ENCODE measurements around the gene ASH1L.
"Not testable (repeated sequence)": the region's sequence is repeated elsewhere in the genome, so short reads cannot be mapped to it uniquely, and the experiment has no call there.

Gene ASH1L

DNA sequence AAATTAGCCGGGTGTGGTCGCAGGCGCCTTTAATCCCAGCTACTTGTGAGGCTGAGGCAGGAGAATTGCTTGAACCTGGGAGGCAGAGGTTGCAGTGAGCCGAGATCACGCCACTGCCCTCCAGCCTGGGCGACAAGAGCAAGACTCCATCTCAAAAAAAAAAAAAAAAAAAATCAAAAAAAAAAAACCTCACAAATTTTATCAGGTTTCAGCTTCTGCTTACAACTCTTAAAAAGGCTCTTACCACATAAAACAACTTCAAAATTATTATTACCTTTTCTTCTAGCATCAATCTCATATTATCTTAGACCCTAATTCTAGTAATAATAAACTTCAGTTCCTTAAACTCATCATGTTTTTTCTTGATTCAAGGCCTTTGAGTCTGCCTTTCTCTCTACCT lies 120.2 kb downstream of the ASH1L start:
- not testable (repeated sequence) for DNase-seq (ENCODE audit: low read depth)

DNA sequence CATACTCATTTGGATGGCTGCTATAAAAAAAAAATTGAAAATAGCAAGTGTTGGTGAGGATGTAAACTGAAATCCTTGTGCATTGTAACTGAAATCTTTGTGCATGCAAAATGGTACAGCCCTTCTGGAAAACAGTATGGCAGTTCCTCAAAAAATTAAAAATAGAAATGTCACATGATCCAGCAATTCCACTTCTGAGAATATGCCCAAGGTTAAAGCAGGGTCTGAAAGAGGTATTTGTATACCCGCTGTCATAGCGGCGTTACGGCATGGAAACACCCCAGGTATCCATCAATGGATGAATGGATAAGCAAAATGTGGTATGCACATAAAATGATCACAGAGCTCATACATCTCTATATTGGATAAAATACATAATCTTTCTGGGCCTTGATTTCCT lies 125.2 kb downstream of the ASH1L start:
- DNase-seq (ENCODE audit: low read depth): no peak

DNA sequence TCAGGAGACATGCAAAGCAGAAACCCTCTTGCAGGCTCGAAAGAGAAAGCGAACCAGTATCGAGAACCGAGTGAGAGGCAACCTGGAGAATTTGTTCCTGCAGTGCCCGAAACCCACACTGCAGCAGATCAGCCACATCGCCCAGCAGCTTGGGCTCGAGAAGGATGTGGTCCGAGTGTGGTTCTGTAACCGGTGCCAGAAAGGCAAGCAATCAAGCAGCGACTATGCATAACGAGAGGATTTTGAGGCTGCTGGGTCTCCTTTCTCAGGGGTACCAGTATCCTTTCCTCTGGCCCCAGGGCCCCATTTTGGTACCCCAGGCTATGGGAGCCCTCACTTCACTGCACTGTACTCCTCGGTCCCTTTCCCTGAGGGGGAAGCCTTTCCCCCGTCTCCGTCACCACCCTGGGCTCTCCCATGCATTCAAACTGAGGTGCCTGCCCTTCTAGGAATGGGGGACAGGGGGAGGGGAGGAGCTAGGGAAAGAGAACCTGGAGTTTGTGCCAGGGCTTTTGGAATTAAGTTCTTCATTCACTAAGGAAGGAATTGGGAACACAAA lies 128.7 kb downstream of the ASH1L start:
- not testable (repeated sequence) for DNase-seq (ENCODE audit: low read depth)

DNA sequence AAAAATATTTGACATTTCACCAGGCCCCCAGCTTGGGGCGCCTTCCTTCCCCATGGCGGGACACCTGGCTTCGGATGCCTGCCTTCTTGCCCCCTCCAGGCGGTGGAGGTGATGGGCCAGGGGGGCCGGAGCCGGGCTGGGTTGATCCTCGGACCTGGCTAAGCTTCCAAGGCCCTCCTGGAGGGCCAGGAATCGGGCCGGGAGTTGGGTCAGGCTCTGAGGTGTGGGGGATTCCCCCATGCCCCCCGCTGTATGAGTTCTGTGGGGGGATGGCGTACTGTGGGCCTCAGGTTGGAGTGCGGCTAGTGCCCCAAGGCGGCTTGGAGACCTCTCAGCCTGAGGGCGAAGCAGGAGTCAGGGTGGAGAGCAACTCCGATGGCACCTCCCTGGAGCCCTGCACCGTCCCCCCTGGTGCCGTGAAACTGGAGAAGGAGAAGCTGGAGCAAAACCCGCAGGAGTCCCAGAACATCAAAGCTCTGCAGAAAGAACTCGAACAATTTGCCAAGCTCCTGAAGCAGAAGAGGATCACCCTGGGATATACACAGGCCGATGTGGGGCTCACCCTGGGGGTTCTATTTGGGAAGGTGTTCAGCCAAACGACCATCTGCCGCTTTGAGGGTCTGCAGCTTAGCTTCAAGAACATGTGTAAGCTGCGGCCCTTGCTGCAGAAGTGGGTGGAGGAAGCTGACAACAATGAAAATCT lies 129.3 kb downstream of the ASH1L start:
- not testable (repeated sequence) for DNase-seq (ENCODE audit: low read depth)

DNA sequence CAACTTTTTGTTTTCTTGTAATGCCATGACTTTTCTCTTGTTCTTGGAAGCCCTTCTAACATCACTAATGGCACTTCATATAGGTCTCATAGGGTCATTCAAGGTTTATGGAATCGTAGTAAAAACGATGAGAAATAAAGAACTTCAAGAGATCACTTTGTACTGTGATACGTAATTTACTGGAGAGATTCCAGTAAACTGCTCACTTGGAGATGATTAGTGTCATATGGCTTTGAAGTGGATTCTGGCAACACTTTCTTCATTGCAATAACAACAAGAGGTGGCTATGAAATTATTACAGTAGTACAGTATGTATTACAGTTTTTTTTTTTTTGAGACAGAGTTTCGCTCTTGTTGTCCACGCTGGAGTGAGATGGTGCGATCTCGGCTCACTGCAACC lies 138.5 kb downstream of the ASH1L start:
- no peak for DNase-seq (ENCODE audit: low read depth)

DNA sequence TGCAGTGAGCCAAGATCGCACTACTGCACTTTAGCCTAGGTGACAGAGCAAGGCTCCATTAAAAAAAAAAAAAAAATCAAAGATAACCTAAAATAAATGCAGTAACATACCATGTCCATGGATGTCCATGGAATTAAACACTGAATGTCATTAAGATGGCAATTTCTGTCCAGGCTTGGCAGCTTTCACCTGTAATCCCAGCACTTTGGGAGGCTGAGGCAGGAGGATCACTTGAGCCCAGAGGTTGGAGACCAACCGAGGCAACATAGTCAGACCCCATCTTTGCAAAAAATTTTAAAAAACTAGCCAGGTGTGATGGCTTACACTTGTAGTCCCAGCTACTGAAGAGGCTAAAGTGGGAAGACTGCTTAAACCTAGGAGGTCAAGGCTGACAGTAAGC lies 141.8 kb downstream of the ASH1L start:
- DNase-seq (ENCODE audit: low read depth): no peak

DNA sequence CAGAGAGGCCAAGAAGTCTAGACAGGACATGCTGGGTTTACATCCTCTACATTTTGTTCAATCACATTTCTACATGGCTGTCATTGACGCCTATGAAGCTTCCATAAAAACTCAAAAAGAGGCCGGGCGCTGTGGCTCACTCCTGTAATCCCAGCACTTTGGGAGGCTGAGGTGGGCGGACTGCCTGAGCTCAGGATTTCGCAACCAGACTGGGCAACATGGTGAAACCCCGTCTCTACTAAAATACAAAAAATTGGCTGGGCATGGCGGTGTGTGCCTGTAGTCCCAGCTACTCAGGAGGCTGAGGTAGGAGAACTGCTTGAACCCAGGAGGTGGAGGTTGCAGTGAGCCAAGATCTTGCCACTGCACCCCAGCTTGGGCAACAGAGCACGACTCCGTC lies 150.8 kb downstream of the ASH1L start:
- not testable (repeated sequence) for DNase-seq (ENCODE audit: low read depth)

DNA sequence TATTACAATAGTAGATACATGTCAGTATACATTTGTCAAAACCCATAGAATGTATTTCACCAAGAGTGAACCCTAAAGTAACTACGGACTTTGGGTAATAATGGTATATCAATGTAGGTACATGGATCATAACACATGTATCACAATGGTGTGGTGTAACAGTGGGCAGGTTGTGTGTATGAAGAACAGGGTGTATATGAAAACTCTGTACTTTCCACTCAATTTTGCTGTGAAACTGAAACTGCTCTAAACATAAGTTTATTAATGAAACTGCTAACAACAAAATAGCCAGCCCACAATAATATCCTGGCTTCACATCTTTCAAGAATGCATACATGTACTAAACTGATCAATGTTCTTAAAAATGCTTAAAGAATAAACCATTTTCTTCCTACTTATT lies 151.7 kb downstream of the ASH1L start:
- DNase-seq (ENCODE audit: low read depth): no peak

DNA sequence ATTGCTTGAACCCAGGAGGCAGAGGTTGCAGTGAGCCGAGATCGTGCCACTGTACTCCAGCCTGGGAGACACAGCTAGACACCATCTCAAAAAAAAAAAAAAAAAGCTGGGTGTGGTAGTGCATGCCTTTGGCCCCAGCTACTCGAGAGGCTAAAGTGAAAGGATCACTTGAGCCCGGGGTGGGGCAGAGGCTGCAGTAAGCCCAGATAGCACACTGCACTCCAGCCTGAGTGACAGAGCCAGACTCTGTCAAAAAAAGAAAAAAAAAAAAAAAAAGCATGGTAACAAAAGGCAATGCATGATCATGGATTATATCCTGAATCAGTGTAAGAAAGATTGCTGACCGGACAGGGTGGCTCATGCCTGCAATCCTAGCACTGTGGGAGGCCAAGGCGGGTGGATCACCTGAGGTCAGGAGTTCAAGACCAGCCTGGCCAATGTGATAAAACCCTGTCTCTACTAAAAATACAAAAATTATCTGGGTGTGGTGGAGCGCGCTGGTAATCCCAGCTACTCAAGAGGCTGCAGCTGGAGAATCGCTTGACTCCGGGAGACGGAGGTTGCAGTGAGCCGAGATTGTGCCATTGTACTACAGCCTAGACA lies 165.6 kb downstream of the ASH1L start:
- no peak for DNase-seq (ENCODE audit: low read depth)

DNA sequence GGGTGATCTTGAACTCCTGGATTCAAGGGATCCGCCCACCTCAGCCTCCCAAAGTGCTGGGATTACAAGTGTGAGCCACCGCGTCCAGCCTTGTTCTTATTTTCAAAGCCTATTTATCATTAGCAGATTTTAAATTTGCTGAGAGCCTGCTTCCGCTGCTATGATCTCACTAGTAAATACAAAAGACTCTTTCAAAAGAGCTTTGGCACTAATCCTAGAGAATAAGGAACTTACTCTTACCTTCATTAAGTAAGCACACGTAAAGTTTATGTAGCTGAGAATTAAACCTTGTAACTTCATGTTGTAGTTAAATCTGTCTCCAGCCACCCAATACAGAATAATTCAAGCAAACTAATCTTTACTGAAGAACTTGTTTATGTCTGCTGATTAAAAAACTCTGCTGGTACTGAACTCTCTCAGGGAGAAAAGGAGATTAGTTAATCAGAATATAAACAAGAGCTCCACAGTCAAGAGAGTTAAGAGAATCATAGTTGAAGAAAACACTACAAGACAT lies 169.6 kb downstream of the ASH1L start:
- no peak for DNase-seq (ENCODE audit: low read depth)

DNA sequence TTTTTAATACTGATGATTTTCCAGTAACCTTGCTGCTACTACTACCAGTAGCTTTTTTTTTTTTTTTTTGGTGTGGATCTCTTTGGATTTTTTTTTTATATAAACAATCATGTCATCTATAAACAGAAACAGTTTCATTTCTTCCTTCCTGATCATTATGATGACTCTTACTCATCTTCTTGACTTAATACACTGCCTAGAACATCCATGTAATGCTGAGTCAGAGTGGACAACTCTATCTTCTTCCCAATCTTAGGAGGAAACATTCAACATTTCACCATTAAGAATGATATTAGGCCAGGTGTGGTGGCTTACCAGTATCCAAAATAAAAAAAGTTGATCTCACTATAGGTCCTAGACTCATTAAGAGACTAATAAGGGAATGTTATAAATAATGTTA lies 172.8 kb downstream of the ASH1L start:
- DNase-seq (ENCODE audit: low read depth): no peak

DNA sequence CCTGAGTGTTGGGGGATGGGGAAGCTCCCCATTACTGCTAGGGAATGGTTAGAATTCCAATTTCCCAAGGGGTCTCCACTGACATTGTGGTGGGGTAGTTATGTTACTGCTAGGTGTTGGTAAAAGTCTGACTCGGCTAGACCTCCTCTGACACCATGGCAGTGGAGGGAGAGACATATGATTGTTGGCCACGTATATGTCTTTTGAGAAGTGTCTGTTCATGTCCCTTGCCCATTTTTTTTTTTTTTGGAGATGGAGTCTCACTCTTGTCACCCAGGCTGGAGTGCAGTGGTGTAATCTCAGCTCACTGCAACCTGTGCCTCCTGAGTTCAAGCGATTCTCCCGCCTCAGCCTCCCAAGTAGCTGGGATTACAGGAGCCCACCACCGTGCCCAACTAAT lies 176.8 kb downstream of the ASH1L start:
- DNase-seq (ENCODE audit: low read depth): not testable (repeated sequence)

DNA sequence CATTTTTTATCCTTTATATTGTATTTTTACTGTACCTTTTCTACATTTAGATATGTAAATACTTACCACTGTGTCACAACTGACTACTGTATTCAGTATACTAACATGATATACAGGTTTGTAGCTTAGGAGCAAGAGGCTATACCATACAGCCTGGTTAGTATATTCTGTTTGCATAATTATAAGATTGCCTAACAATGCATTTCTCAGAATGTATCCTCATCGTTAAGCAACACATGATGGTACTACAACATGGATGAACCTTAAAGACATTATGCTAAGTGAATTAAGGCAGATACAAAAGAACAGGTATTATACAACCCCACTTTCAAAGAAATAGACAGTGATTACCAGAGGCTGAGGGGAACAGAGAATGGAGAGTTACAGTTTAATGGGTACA lies 179.2 kb downstream of the ASH1L start:
- DNase-seq (ENCODE audit: low read depth): no peak

DNA sequence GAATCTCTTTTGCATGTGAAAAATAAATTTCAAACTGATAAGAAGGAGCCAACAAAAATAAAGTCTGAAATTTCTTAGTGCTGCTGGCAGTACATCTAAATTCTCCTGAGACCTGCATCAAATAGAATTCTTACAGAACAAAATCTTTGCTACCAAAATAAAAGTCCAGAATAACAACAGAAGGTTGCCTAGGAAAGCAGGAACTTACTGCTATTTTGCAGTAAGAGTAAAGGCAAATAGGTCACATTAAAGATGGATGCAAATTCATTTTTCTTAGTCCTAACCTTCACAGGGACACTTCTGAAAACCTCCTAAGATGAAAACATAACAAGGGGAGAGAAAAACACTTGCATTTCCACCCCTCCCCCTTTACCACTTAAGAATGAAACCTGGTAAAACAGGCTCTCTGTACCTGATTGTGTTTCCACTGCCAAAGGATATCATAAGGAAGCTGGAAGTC lies 182.9 kb downstream of the ASH1L start:
- DNase-seq (ENCODE audit: low read depth): no peak

DNA sequence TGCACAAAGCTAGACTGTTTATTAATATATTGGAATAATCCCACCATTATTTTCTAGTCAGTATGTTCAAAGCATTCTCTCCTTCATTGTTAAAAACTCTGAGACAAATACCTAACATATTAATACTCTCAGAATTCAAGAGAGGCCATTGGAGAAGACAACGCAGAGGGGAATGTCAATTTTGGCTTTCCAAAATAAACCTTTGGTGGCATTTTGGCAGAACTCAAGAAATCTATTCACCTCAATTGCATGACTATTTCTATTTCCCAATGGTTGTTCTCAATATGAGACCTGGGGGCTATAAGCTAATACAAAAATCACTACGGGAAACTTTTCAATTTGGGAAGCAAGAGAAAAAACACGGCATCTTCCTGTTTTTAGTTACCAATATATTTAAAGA lies 183.4 kb downstream of the ASH1L start:
- no peak for DNase-seq (ENCODE audit: low read depth)

DNA sequence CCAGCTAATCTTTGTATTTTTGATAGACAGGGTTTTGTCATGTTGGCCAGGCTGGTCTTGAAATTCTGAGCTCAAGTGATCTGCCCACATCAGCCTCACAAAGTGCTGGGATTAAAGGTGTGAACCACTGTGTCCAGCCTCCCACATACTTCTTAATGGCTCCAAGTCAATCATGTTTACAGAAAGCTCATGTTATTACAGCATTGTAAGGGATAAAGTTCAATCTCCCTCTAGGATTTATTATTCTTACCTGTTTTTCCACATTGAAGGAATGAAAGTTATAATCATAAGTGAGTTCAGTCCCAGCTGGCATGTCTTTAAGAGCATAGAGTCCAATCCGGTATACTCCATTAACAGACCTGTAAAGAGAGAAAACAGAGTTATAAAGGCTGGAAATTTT lies 202.6 kb downstream of the ASH1L start:
- DNase-seq (ENCODE audit: low read depth): no peak

DNA sequence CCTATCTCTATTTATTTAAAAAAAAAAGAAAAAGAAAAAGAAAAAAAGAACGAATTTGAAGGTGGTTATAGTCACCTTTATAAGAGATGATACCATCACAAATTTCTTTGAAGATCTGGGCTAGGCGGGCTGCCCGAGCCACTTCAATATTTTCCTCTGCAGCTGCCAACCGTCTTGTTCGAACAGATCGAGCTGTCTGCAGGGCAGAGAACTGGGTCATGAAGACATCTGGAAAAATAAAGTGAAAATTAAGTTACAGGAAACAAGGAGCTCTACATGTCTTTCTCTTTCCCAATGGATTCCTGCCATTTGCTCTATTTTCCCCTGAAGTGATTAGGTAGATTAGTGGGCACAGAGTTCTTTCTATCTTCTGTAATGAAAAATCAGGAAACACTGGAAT lies 210.0 kb downstream of the ASH1L start:
- no peak for DNase-seq (ENCODE audit: low read depth)

DNA sequence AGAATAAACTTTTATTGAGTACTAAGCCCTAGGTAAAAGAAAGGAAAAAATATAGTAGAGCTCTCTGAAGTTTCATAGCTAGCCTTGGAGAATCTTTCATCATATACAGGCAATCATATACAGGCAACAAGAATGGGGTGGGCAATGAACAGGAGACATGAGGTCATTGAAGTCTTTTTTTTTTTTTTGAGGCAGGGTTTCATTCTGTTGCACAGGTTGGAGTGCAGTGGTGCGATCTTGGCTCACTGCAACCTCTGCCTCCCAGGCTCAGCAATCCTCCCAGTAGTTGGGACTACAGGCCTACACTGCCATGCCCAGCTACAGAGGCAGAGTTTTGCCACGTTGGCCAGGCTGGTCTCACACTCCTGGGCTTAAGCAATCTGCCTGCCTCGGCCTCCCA lies 219.8 kb downstream of the ASH1L start:
- no peak for DNase-seq (ENCODE audit: low read depth)

DNA sequence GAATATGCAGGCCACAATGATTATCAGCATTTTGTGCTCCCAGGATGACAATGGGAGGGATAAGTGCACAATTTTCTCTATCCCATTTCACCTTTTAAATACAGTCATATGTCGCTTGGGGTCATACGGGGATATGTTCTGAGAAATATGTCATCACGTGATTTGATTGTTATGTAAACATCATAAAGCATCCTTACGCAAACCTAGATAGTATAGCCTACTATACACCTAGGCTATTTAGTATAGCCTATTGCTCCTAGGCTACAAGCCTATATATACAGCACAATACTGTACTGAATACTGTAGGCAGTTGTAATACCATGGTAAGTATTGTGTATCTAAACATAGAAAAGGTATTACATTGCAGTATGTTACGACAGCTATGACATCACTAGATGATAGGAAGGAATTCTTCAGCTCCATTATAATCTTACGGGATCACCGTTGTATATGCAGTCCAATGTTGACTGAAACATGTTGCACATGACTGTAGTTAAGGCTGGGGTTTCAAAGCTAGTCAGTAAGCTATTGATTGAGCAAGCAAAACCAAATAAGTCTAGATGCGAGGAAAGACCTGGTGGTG lies 223.0 kb downstream of the ASH1L start:
- no peak for DNase-seq (ENCODE audit: low read depth)

DNA sequence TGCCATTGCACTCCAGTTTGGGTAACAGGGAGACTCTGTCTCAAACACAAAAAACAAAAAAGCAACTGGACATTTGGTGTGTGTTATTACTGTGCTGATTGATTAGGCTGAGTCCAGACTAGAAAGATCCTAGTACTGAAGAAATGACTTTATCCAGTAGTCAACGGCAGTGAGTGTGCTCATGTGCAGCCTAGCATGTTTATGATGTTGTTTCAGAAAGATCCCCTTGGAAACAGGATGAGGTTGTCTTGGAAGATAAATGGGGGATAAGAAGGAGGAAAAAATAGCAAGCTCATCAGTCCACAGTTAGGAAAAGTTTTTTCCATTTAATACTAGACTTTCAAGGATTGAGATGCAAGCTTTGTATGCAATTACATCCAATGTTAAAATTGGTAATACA lies 227.6 kb downstream of the ASH1L start:
- DNase-seq (ENCODE audit: low read depth): no peak

DNA sequence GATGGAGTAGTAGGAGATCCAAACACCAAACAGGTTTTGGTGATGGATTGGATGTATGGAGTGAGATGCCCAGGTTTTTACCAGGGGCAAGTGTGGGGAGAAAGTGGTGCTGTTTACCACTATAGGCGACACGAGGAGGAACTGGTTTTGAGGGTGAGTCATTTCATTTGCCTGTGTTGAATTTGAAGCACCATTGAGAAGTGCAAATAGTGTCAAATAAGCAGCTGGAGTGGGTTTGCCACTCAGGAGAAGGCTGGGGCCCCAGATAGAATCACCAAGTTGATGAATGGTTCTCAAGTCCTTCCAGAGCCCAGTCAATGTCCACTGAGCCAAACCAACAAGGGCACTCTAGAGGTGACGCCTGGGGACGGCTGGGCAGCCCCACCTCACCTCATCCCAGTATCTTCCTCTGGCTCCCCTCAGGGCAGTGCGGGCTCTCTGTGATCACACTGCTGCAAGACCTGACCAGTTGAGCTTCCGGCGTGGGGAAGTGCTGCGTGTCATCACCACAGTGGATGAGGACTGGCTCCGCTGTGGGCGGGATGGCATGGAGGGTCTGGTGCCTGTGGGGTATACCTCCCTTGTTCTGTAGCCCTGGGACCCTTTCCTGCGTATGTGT lies 232.5 kb downstream of the ASH1L start:
- DNase-seq (ENCODE audit: low read depth): no peak

DNA sequence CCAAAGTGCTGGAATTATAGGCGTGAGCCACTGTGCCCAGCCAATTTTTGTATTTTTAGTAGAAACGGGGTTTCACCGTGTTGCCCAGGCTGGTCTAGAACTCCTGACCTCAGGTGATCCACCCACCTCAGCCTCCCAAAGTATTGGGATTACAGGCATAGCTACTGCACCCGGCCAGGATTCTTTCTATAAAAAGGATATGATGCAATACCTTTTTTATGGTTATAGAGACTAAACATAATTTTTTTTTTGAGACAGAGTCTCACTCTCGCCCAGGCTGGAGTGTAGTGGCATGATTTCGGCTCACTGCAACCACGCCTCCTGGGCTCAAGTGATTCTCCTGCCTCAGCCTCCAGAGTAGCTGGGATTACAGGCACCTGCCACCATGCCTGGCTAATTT lies 233.7 kb downstream of the ASH1L start:
- not testable (repeated sequence) for DNase-seq (ENCODE audit: low read depth)

DNA sequence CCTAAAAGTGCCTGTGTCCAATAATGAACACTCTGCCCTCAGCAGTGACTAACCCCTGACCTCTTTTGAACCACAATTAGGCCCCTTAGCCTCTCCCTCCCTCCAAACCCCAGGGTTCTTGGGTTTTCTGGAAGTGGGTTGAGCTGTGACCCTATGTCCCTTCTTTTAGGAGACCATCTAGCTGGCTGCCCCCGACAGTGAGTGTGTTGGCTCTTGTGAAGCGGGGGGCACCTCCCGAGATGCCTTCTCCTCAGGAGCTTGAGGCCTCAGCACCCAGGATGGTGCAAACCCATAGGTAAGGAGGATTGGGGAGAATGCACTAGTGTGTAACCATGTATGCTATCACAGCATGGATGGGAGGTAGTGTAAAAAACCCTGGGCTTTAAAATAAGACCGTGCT lies 234.6 kb downstream of the ASH1L start:
- no peak for DNase-seq (ENCODE audit: low read depth)
